Stimulated activated naive CD8-positive, alpha-beta T cell treated with anti-CD3 and anti-CD28 coated beads, Interleukin-15, Interleukin-2, amounts not matched to agents 100 ng/mL and 50 ng/mL, for 24 hours (primary cell): ENCODE results near the gene CTDP1.
"Not testable (repeated sequence)": the region's sequence is repeated elsewhere in the genome, so short reads cannot be mapped to it uniquely, and the experiment has no call there.

Source experiments
- H3K27ac Mint-ChIP-seq: one replicate; pipeline ENCODE4 v1.8.0; 2021; ENCODE audit warnings: mild to moderate bottlenecking, mixed read lengths
- H3K27me3 Mint-ChIP-seq: one replicate; pipeline ENCODE4 v1.8.0; 2021; ENCODE audit warnings: mixed read lengths
- H3K36me3 Mint-ChIP-seq: one replicate; pipeline ENCODE4 v1.8.0; 2021; ENCODE audit warnings: low read depth, mixed read lengths
- H3K4me1 Mint-ChIP-seq: one replicate; pipeline ENCODE4 v1.8.0; 2021; ENCODE audit warnings: low read depth, mixed read lengths
- H3K4me3 Mint-ChIP-seq: one replicate; pipeline ENCODE4 v1.8.0; 2021; ENCODE audit warnings: mild to moderate bottlenecking, mixed read lengths
- H3K9me3 Mint-ChIP-seq: one replicate; pipeline ENCODE4 v1.8.0; 2021; ENCODE audit warnings: mixed read lengths

CTDP1 gene

GRCh38 chr18:79740521-79741361 is 61.1 kb downstream of the CTDP1 start:
- peaks cover 3% of the 10 kb centered on the region for H3K4me1 Mint-ChIP-seq
- no peak overlapping the region for H3K4me3 Mint-ChIP-seq
- H3K9me3 Mint-ChIP-seq: peaks cover 8% of the 10 kb centered on the region
- no peaks in the 10 kb centered on the region for H3K27me3 Mint-ChIP-seq
- no peak overlapping the region for H3K27ac Mint-ChIP-seq
- H3K36me3 Mint-ChIP-seq: peaks cover 83% of the 10 kb centered on the region

- peaks cover 79% of the 10 kb centered on the region for H3K36me3 Mint-ChIP-seq
- H3K4me3 Mint-ChIP-seq: no peak overlapping the region
- peaks cover 3% of the 10 kb centered on the region for H3K4me1 Mint-ChIP-seq
- peaks cover 8% of the 10 kb centered on the region for H3K9me3 Mint-ChIP-seq
- H3K27me3 Mint-ChIP-seq: no peaks in the 10 kb centered on the region
- no peak overlapping the region for H3K27ac Mint-ChIP-seq
Measured at GRCh38 chr18:79741362-79741700, 61.7 kb downstream of the CTDP1 start.

- Mint-ChIP-seq H3K27me3 (no peaks in the 10 kb centered on the region), H3K4me1 (peaks cover 3% of the 10 kb centered on the region), H3K9me3 (peaks cover 8% of the 10 kb centered on the region), H3K27ac (no peak overlapping the region), H3K36me3 (peaks cover 79% of the 10 kb centered on the region), H3K4me3 (no peak overlapping the region)
Measured at GRCh38 chr18:79742076-79742475, 62.5 kb downstream of the CTDP1 start.

- H3K27ac Mint-ChIP-seq: no peak overlapping the region
- no peak overlapping the region for H3K4me3 Mint-ChIP-seq
- H3K27me3 Mint-ChIP-seq: no peaks in the 10 kb centered on the region
- peaks cover 8% of the 10 kb centered on the region for H3K9me3 Mint-ChIP-seq
- H3K4me1 Mint-ChIP-seq: no peaks in the 10 kb centered on the region
- H3K36me3 Mint-ChIP-seq: peaks cover 70% of the 10 kb centered on the region
Measured at GRCh38 chr18:79744625-79745024, 65.0 kb downstream of the CTDP1 start.

- H3K36me3 Mint-ChIP-seq: peaks cover 65% of the 10 kb centered on the region
- H3K27me3 Mint-ChIP-seq: no peaks in the 10 kb centered on the region
- no peak overlapping the region for H3K27ac Mint-ChIP-seq
- no peaks in the 10 kb centered on the region for H3K4me1 Mint-ChIP-seq
- peaks cover 8% of the 10 kb centered on the region for H3K9me3 Mint-ChIP-seq
- no peak overlapping the region for H3K4me3 Mint-ChIP-seq
Measured at GRCh38 chr18:79746730-79747129, 67.1 kb downstream of the CTDP1 start.

- H3K4me1 Mint-ChIP-seq: no peaks in the 10 kb centered on the region
- peaks cover 8% of the 10 kb centered on the region for H3K9me3 Mint-ChIP-seq
- H3K27ac Mint-ChIP-seq: no peak overlapping the region
- H3K4me3 Mint-ChIP-seq: no peak overlapping the region
- H3K27me3 Mint-ChIP-seq: no peaks in the 10 kb centered on the region
- H3K36me3 Mint-ChIP-seq: peaks cover 59% of the 10 kb centered on the region
Measured at GRCh38 chr18:79747156-79747845, 67.7 kb downstream of the CTDP1 start.

GRCh38 chr18:79748321-79749180 is 68.9 kb downstream of the CTDP1 start:
- Mint-ChIP-seq H3K9me3 (peaks cover 8% of the 10 kb centered on the region), H3K4me3 (no peak overlapping the region), H3K36me3 (peaks cover 55% of the 10 kb centered on the region), H3K27ac (no peak overlapping the region), H3K4me1 (no peaks in the 10 kb centered on the region), H3K27me3 (no peaks in the 10 kb centered on the region)

GRCh38 chr18:79749251-79750191 is 69.9 kb downstream of the CTDP1 start:
- H3K27ac Mint-ChIP-seq: no peak overlapping the region

GRCh38 chr18:79750980-79751571 is 71.5 kb downstream of the CTDP1 start:
- Mint-ChIP-seq H3K4me3 (no peak overlapping the region), H3K27me3 (no peaks in the 10 kb centered on the region), H3K36me3 (peaks cover 66% of the 10 kb centered on the region), H3K27ac (no peak overlapping the region), H3K9me3 (peaks cover 4% of the 10 kb centered on the region), H3K4me1 (no peaks in the 10 kb centered on the region)

More at GRCh38 chr18:79749251-79750191, 69.9 kb downstream of the CTDP1 start:
- Mint-ChIP-seq H3K36me3 (peaks cover 55% of the 10 kb centered on the region), H3K4me3 (no peak overlapping the region), H3K4me1 (no peaks in the 10 kb centered on the region), H3K9me3 (peaks cover 2% of the 10 kb centered on the region), H3K27me3 (no peaks in the 10 kb centered on the region)

GRCh38 chr18:79751918-79752578 is 72.4 kb downstream of the CTDP1 start:
- H3K9me3 Mint-ChIP-seq, H3K4me3 Mint-ChIP-seq, H3K27me3 Mint-ChIP-seq, H3K27ac Mint-ChIP-seq, H3K4me1 Mint-ChIP-seq: not testable (repeated sequence)
- H3K36me3 Mint-ChIP-seq: peaks cover 66% of the 10 kb centered on the region

- H3K4me3 Mint-ChIP-seq, H3K27ac Mint-ChIP-seq, H3K4me1 Mint-ChIP-seq, H3K9me3 Mint-ChIP-seq, H3K27me3 Mint-ChIP-seq: not testable (repeated sequence)
- peaks cover 66% of the 10 kb centered on the region for H3K36me3 Mint-ChIP-seq
Measured at GRCh38 chr18:79752946-79753345, 73.3 kb downstream of the CTDP1 start.

GRCh38 chr18:79753391-79753851 is 73.8 kb downstream of the CTDP1 start:
- Mint-ChIP-seq H3K36me3 (peaks cover 69% of the 10 kb centered on the region), H3K4me1 (no peaks in the 10 kb centered on the region), H3K27me3 (no peaks in the 10 kb centered on the region)

GRCh38 chr18:79754022-79754761 is 74.6 kb downstream of the CTDP1 start:
- H3K9me3 Mint-ChIP-seq: peaks cover 10% of the 10 kb centered on the region
- H3K4me1 Mint-ChIP-seq: no peaks in the 10 kb centered on the region
- no peak overlapping the region for H3K27ac Mint-ChIP-seq
- no peaks in the 10 kb centered on the region for H3K27me3 Mint-ChIP-seq
- H3K4me3 Mint-ChIP-seq: no peak overlapping the region
- peaks cover 70% of the 10 kb centered on the region for H3K36me3 Mint-ChIP-seq

More at GRCh38 chr18:79753391-79753851, 73.8 kb downstream of the CTDP1 start:
- Mint-ChIP-seq H3K4me3 (no peak overlapping the region), H3K9me3 (peaks cover 10% of the 10 kb centered on the region), H3K27ac (no peak overlapping the region)
